ENCODE results near the gene FAM163A. TPM values are rescaled to one million over a fixed set of nuclear protein-coding genes. Genes with fewer than 3 reads are reported as not detected.

Gene FAM163A
- total RNA-seq, 1 donor from 2014 or later, result 0.05 TPM

DNA sequence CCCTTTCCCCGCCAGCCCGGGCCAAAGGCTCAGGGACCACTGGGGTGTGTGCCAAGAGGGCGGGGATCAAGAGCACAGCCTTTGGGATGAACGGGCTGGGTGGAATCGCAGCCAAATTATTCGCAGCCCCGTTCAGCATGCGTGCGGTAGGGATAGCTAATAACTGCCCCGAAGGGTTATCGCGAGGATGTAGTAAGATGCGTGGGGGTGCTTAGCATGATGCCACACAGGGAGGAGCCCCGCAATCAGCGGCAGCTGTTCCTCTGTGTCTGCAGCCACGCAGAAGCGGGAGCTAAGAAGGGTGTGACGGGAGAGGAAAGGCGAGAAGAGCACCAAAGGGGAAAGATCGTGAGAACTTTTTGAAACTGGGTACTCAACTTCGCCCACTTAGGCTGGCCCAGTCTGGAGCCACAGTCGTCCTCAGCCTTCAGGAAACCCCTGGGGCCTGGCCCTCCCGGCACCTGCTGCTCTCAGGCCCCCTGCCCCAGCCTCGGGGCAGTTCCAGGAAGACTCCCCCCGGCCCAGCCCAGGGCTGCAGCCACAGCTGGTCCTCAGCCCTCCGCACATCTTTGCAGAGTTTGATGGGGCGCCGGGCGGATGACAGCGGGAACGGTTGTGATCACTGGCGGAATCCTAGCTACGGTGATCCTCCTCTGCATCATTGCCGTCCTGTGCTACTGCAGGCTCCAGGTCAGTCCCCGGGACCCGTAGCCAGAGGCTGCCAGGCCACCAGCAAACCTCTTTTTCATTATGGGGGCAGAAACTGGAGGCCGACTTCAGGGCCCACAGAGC, 69.6 kb downstream of the FAM163A start:
- ATAC-seq (no peak), DNase-seq (ENCODE audit: low spot score) (no peak)

DNA sequence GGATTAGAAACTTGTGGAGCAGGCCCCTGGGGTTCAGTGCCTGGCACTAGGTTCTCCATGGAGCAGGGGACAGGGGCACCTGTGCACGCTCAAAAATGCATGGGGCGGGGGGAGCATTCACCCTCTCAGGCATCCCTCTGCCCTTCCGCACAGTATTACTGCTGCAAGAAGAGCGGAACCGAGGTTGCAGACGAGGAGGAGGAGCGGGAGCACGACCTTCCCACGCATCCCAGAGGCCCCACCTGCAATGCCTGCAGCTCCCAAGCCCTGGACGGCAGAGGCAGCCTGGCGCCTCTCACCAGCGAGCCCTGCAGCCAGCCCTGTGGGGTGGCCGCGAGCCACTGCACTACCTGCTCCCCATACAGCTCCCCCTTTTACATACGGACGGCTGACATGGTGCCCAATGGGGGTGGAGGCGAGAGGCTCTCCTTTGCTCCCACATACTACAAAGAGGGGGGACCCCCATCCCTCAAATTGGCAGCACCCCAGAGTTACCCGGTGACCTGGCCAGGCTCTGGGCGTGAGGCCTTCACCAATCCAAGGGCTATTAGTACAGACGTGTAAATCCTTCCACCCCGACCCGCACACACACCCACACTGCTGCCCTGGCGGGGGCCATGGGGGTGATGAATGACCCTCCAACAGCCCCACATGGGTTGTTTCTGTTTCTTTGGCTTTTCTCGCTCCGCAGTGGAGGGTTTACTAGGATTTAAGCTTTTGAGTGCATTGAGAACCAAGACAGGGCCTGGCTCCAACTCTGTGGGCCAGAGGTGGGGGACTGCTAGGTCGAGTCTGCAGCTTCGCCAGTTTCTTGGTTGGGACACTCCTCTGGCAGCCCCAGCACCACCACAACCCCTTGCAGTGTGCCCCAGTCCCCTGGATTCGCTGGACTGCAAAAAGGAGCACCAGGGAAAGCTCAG, 70.8 kb downstream of the FAM163A start:
- ATAC-seq (no peak), DNase-seq (ENCODE audit: low spot score) (no peak)

GRCh38 chr1:179814546-179814838, 71.4 kb downstream of the FAM163A start:
- peak; percentile 52 for DNase-seq (ENCODE audit: low spot score)
- ATAC-seq, result peak; percentile 59

DNA sequence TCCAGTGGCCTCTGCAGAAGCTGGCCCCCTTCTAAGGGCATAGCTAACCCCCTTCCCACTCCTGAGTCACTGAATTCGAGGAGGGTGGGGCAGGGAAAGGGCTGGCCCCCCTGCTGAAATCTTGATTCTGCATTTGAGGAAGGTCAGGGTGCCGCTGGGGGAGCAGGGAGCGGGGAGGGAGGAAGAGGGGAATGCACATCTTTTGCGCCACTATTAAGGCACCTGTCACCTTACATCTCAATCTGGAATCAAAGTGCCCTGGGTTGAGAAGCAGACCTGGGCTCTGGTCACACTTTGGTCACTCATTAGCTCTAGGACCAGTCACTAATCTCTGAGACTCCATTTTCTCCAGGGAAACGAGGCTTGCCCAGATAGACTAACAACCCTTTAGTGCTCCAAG, 72.5 kb downstream of the FAM163A start:
- ATAC-seq, result no peak
- DNase-seq (ENCODE audit: low spot score), result no peak

DNA sequence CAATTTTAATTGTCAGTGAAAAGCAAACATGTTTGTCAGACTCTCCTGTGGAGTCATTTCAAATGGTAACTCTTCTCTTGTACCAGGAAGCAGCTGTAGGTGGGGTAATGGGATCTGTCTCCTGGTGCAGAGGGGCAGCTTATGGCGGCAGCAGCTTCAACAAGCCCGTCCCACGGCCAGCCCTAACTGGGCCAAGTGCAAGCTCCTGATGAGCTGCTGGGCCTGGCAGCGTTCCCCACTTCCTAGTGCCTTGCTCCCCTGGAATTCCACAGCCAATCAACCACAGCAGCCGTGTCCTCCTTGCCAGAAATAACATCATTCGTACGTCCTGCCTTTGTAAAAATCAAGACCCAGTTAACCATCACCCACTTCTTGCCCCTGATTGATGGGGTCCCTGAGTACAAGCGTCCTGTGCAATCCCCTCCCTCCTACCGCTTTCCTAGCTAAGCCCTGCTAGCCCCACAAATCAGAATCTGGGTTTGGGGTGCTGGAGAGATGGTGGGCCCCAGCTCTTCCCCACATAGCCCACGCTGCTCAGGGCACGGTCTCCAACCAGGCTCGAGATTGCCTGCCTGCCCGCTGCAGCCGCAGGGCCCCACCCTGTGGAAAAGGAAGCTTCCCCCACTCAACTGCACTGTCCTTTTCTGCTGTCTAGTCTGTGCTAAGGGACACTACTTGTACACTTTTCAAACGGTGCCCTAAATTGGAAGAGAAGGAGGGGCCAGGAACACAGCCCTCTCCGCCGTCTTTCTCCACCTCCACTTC, 73.3 kb downstream of the FAM163A start:
- DNase-seq (ENCODE audit: low spot score) (no peak), ATAC-seq (no peak)

GRCh38 chr1:179817056-179817455, 74.0 kb downstream of the FAM163A start:
- DNase-seq (ENCODE audit: low spot score), result no peak
- ATAC-seq, result no peak

- DNase-seq (ENCODE audit: low spot score) (no peak), ATAC-seq (no peak)
Measured at GRCh38 chr1:179817789-179818188, 74.7 kb downstream of the FAM163A start.

DNA sequence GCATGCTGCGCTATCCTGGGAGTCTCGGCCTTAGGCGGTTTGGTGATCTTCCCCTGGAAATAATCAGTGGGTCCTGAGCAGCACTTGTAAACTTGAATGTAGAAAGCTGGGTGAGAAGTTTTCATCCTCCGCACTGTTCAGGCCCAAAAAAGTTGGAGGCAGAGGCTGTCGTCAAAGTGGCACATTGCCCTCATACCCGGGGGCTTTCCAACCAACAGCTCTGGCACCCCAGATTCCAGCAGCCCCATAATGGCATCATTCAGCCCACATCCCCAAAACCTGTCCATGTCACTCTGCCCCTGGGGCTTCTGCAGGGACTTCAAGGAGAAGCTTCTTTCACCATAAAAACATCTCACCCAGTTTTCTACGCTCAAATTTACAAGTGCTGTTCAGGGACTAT, 75.2 kb downstream of the FAM163A start:
- DNase-seq (ENCODE audit: low spot score), result no peak
- ATAC-seq, result no peak

GRCh38 chr1:179818743-179819173, 75.7 kb downstream of the FAM163A start:
- no peak for DNase-seq (ENCODE audit: low spot score)

DNA sequence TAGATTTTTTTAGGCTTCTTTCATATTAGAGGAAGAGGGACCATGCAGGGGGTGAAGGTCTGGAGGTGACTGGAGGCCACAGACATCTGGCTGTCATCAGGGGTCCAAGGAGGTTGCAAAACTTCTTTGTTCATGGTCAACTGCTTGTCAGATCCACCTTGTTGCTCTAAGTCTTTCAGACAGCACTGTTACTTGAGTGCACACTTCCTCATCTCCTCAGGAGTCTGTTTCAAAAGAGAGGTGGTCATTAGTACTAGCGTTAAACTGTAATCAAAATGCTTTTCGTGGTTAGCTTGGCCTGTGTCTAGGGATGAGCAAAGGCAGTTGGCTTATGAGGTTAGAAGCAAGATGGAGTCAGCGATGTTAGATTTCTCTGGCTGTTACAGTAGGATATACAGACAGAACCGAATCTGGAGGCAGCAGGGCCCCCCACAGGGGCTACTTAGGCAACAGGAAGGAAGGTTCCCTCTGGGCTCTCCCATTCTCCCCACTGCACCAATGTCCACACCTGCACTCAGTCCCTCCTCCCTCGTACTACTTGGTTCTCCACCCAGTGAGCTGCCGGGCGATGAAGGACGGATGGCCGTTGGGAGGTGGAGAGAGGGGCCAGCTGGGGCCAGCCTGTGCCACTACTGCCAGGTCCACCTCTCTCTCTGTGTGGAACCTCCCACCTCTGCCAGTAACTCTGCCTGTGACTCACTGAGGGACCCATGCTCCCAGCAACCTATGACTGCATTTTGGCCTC, 77.3 kb downstream of the FAM163A start:
- ATAC-seq (no peak), DNase-seq (ENCODE audit: low spot score) (no peak)

More at GRCh38 chr1:179818743-179819173, 75.7 kb downstream of the FAM163A start:
- ATAC-seq, result no peak

- ATAC-seq (no peak), DNase-seq (ENCODE audit: low spot score) (no peak)
Measured at GRCh38 chr1:179821524-179821923, 78.4 kb downstream of the FAM163A start.

DNA sequence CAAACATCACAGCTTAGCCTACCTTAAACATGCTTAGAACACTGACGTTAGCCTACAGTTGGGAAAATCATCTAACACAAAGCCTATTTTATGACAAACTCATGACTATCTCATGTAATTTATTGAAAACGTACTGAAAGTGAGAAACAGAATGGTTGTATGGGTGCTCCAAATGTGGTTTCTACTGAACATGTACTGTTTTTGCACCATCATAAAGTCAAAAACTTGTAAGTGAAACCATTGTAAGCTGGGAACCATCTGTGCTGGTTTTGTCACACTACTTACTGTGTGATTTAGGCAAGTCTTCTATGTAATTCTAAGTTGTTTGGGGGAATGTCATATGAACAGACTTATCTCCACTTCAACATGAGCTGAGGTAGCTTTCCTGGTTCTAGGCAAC, 79.0 kb downstream of the FAM163A start:
- DNase-seq (ENCODE audit: low spot score) (no peak), ATAC-seq (no peak)

GRCh38 chr1:179823693-179824092, 80.6 kb downstream of the FAM163A start:
- no peak for ATAC-seq
- DNase-seq (ENCODE audit: low spot score), result peak; percentile 4

GRCh38 chr1:179824265-179824664, 81.2 kb downstream of the FAM163A start:
- peak; percentile 22 for ATAC-seq

GRCh38 chr1:179825206-179825605, 82.1 kb downstream of the FAM163A start:
- ATAC-seq, result no peak
- DNase-seq (ENCODE audit: low spot score), result peak; percentile 23

More at GRCh38 chr1:179824265-179824664, 81.2 kb downstream of the FAM163A start:
- peak; percentile 41 for DNase-seq (ENCODE audit: low spot score)

GRCh38 chr1:179825798-179826460, 82.8 kb downstream of the FAM163A start:
- no peak for ATAC-seq
- peak; percentile 29 for DNase-seq (ENCODE audit: low spot score)

DNA sequence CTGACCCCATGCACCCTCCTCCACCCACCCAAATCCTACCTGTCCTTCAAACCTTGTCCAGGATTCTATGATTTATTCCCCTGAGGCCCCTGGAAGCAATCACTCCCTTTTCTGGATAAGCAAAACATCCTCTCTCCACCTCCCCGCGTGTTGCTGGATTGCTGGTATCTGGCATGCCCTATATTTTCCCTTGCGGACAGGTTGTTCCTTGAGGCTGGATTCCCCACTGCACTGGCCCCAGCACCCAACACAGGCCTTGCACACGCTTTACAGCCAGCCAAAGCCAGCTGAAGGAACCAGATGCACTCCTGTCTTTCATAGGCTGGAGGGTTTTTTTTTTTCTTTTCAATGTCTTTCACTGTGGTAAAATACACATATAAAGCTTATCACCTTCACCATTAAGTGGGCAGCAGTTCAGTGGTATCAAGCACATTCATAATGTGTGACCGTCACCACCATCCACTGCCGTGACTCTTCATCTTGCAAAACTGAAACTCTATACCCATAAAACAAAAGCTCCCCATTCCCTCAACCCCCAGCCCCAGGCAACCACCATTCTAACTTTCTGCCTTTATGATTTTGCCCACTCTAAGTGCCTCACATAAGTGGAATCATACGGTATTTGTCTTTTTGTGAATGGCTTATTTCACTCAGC, 83.7 kb downstream of the FAM163A start:
- peak; percentile 18 for DNase-seq (ENCODE audit: low spot score)
- ATAC-seq, result no peak

DNA sequence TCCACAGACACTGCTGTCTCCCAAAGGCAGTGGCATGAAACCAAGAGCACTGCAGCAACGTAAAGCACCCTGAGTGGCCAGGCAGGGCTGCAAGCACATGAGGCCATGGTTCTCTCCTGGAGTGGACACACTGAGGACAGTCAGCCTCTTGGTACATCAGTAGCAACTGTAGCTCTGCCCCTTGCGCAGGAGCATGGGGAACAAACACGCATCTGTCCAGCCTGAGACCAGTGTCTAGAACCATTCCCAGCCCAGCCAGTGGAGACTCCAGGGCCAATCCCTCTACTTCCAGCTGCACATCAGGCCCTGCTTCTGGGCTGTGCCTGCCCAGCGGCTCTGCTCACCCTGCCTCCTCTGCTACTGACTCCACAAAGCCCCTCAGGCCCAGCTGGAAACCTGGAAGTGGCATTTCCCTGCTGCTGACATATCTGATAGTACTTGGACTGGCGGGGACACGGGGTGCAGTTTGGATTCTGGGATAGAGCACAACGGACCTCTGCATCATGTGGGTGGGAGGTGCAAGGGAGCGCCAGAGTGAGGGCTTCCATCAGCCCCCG, 85.5 kb downstream of the FAM163A start:
- ATAC-seq (no peak), DNase-seq (ENCODE audit: low spot score) (no peak)

DNA sequence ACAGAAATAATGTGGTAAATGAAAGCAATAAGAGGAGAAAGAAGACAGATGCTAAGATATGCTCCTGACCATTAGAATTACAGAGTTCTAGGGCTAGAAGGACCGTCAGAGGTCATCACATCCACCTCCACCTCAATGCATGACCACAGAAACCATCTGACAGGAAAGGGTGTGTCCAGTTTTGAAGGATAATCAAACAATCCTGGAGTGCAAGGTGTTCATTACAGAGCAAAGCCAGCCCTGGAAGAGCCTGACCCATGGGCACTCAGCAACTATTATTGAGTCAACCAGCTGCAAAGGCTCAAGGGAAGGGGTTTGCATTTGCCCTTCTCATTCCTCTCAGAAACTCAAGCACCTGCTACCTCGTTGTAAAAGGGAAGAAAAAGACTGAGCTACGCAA, 88.1 kb downstream of the FAM163A start:
- no peak for ATAC-seq
- no peak for DNase-seq (ENCODE audit: low spot score)

Measured in left lobe of liver (tissue), 2 donors.